WTC11 (cell line): ENCODE measurements around the gene ILF2. TPM values are rescaled to one million over a fixed set of nuclear protein-coding genes. Genes with fewer than 3 reads are reported as not detected.

Experiments used
- ATAC-seq: fragments of 200-7000 bp; cut with Tn5 transposase; 2 replicates; pipeline ENCODE4 v1.10.0; 2021; ENCODE audit warnings: mild to moderate bottlenecking, moderate library complexity
- CTCF ChIA-PET: fragments of 300-600 bp; sonication (Branson Sonifier 250); formaldehyde crosslinking; loops from one replicate; lab custom pipeline; 2021; ENCODE audit warnings: antibody characterized with exemption; lab: Charles Lee
- POLR2A ChIA-PET: fragments of 350-600 bp; sonication (Branson Sonifier 250); formaldehyde crosslinking; loops from one replicate; lab custom pipeline; 2021; ENCODE audit warnings: antibody characterized with exemption; lab: Charles Lee
- DNase-seq: peaks from one replicate; pipeline ENCODE4 v3.0.0; 2021; ENCODE audit warnings: low spot score
- H3K27ac Mint-ChIP-seq: 2 replicates; pipeline ENCODE4 v1.8.0; 2021; ENCODE audit warnings: mixed read lengths
- H3K27me3 Mint-ChIP-seq: 2 replicates; pipeline ENCODE4 v1.8.0; 2021; ENCODE audit warnings: low read depth, mild to moderate bottlenecking, moderate library complexity, mixed read lengths
- H3K36me3 Mint-ChIP-seq: 2 replicates; pipeline ENCODE4 v1.8.0; 2021; ENCODE audit warnings: mixed read lengths
- H3K4me1 Mint-ChIP-seq: 2 replicates; pipeline ENCODE4 v1.8.0; 2022; ENCODE audit warnings: mixed read lengths
- H3K4me3 Mint-ChIP-seq: 2 replicates; pipeline ENCODE4 v1.8.0; 2021; ENCODE audit warnings: mild to moderate bottlenecking, moderate library complexity, mixed read lengths
- H3K9me3 Mint-ChIP-seq: 2 replicates; pipeline ENCODE4 v1.8.0; 2021; ENCODE audit warnings: mixed read lengths
- ATF1 ChIP-seq: sonication (generic); formaldehyde crosslinking; IDR thresholded peaks from 2 replicates; pipeline ENCODE4 v1.8.1; 2023; ENCODE audit warnings: mild to moderate bottlenecking, moderate library complexity, missing genetic modification reagents
- ATF3 ChIP-seq: sonication (generic); formaldehyde crosslinking; conservative IDR thresholded peaks from 2 replicates; pipeline ENCODE4 v1.8.1; 2022; ENCODE audit warnings: mild to moderate bottlenecking, missing genetic modification reagents
- CBFB ChIP-seq: sonication (generic); formaldehyde crosslinking; IDR thresholded peaks from 2 replicates; pipeline ENCODE4 v1.8.1; 2022; ENCODE audit warnings: mild to moderate bottlenecking, low read depth, missing genetic modification reagents
- CREM ChIP-seq: sonication (generic); formaldehyde crosslinking; IDR thresholded peaks from 2 replicates; pipeline ENCODE4 v1.8.1; 2022; ENCODE audit warnings: mild to moderate bottlenecking, missing genetic modification reagents, moderate library complexity
- E2F5 ChIP-seq: sonication (generic); formaldehyde crosslinking; IDR thresholded peaks from 2 replicates; pipeline ENCODE4 v1.8.1; 2022; ENCODE audit warnings: mild to moderate bottlenecking, moderate library complexity, missing genetic modification reagents
- ETV6 ChIP-seq: sonication (generic); formaldehyde crosslinking; IDR thresholded peaks from 2 replicates; pipeline ENCODE4 v1.8.1; 2022; ENCODE audit warnings: mild to moderate bottlenecking, missing genetic modification reagents
- FOXJ3 ChIP-seq: sonication (generic); formaldehyde crosslinking; IDR thresholded peaks from 2 replicates; pipeline ENCODE4 v1.9.0; 2021; ENCODE audit warnings: missing genetic modification reagents, mild to moderate bottlenecking, borderline replicate concordance
- FOXK1 ChIP-seq: sonication (generic); formaldehyde crosslinking; IDR thresholded peaks from 2 replicates; pipeline ENCODE4 v1.8.0; 2022; ENCODE audit warnings: mild to moderate bottlenecking, moderate library complexity, missing genetic modification reagents
- FOXP1 ChIP-seq: sonication (generic); formaldehyde crosslinking; IDR thresholded peaks from 2 replicates; pipeline ENCODE4 v1.8.0; 2022; ENCODE audit warnings: missing genetic modification reagents, mild to moderate bottlenecking, moderate library complexity, borderline replicate concordance
- JUN ChIP-seq: sonication (generic); formaldehyde crosslinking; IDR thresholded peaks from 2 replicates; pipeline ENCODE4 v1.8.0; 2023; ENCODE audit warnings: mild to moderate bottlenecking, missing genetic modification reagents
- KAT7 ChIP-seq: sonication (generic); formaldehyde crosslinking; IDR thresholded peaks from 2 replicates; pipeline ENCODE4 v1.8.1; 2023; ENCODE audit warnings: missing genetic modification reagents, mild to moderate bottlenecking, borderline replicate concordance
- MXD4 ChIP-seq: fragments of 250-450 bp; sonication (Bioruptor Pico); IDR thresholded peaks from 2 replicates; pipeline ENCODE4 v1.8.0; 2021; ENCODE audit warnings: mild to moderate bottlenecking, moderate library complexity, borderline replicate concordance
- NR1H2 ChIP-seq: sonication (generic); formaldehyde crosslinking; IDR thresholded peaks from 2 replicates; pipeline ENCODE4 v1.9.0; 2021; ENCODE audit warnings: mild to moderate bottlenecking, moderate library complexity, missing genetic modification reagents
- NR2C2 ChIP-seq: sonication (generic); formaldehyde crosslinking; IDR thresholded peaks from 2 replicates; pipeline ENCODE4 v1.8.0; 2022; ENCODE audit warnings: mild to moderate bottlenecking, missing genetic modification reagents
- RELA ChIP-seq: sonication (generic); formaldehyde crosslinking; IDR thresholded peaks from 2 replicates; pipeline ENCODE4 v1.8.1; 2022; ENCODE audit warnings: missing genetic modification reagents, mild to moderate bottlenecking, borderline replicate concordance
- SP1 ChIP-seq: sonication (generic); formaldehyde crosslinking; conservative IDR thresholded peaks from 2 replicates; pipeline ENCODE4 v1.8.1; 2022; ENCODE audit warnings: missing genetic modification reagents
- TCF7 ChIP-seq: sonication (generic); formaldehyde crosslinking; IDR thresholded peaks from 2 replicates; pipeline ENCODE4 v1.8.0; 2022; ENCODE audit warnings: mild to moderate bottlenecking, low read depth, missing genetic modification reagents, moderate library complexity
- TEAD4 ChIP-seq: sonication (generic); formaldehyde crosslinking; IDR thresholded peaks from 2 replicates; pipeline ENCODE4 v1.8.0; 2022; ENCODE audit warnings: mild to moderate bottlenecking, missing genetic modification reagents
- ZNF423 ChIP-seq: fragments of 250-450 bp; sonication (Bioruptor Pico); IDR thresholded peaks from 2 replicates; pipeline ENCODE4 v2.1.2; 2022; ENCODE audit warnings: mild to moderate bottlenecking, moderate library complexity
- ZSCAN18 ChIP-seq: fragments of 250-450 bp; sonication (Bioruptor Pico); IDR thresholded peaks from 2 replicates; pipeline ENCODE4 v2.1.2; 2022; ENCODE audit warnings: mild to moderate bottlenecking, moderate library complexity
- total RNA-seq: library from RNA; stranded (reverse); gene quantifications from 3 replicates; pipeline ENCODE4 v1.2.3, GENCODE V29; 2021
- TF ChIP-seq, protein P1 (sequence below): sonication (generic); formaldehyde crosslinking; IDR thresholded peaks from 2 replicates; pipeline ENCODE4 v1.8.1; 2022; ENCODE audit warnings: low read depth, missing genetic modification reagents, borderline replicate concordance
- TF ChIP-seq, protein P2 (sequence below): fragments of 250-450 bp; sonication (Bioruptor Pico); IDR thresholded peaks from 2 replicates; pipeline ENCODE4 v1.9.0; 2021; ENCODE audit warnings: mild to moderate bottlenecking
- TF ChIP-seq, protein P3 (sequence below): sonication (generic); formaldehyde crosslinking; IDR thresholded peaks from 2 replicates; pipeline ENCODE4 v1.8.1; 2023; ENCODE audit warnings: mild to moderate bottlenecking, moderate library complexity, missing genetic modification reagents
- TF ChIP-seq, protein P4 (sequence below): sonication (generic); formaldehyde crosslinking; IDR thresholded peaks from 2 replicates; pipeline ENCODE4 v1.8.0; 2022; ENCODE audit warnings: mild to moderate bottlenecking, missing genetic modification reagents
- TF ChIP-seq, protein P5 (sequence below): sonication (generic); formaldehyde crosslinking; IDR thresholded peaks from 2 replicates; pipeline ENCODE4 v1.8.0; 2022; ENCODE audit warnings: mild to moderate bottlenecking, missing genetic modification reagents

The ILF2 gene
- total RNA-seq, 1 experiment from 2014 or later, result 337 TPM

GRCh38 chr1:153623101-153623500, 47.7 kb downstream of the ILF2 start (continued):
- TF ChIP-seq, protein P1, sequence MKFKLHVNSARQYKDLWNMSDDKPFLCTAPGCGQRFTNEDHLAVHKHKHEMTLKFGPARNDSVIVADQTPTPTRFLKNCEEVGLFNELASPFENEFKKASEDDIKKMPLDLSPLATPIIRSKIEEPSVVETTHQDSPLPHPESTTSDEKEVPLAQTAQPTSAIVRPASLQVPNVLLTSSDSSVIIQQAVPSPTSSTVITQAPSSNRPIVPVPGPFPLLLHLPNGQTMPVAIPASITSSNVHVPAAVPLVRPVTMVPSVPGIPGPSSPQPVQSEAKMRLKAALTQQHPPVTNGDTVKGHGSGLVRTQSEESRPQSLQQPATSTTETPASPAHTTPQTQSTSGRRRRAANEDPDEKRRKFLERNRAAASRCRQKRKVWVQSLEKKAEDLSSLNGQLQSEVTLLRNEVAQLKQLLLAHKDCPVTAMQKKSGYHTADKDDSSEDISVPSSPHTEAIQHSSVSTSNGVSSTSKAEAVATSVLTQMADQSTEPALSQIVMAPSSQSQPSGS (CRISPR knock-in tag), result no peak
- TF ChIP-seq E2F5 (no peak), JUN (CRISPR knock-in tag) (no peak), MXD4 (CRISPR knock-in tag) (no peak), NR1H2 (no peak), ZSCAN18 (CRISPR knock-in tag) (no peak), SP1 (CRISPR knock-in tag) (no peak), FOXJ3 (no peak)
- TF ChIP-seq, protein P2, sequence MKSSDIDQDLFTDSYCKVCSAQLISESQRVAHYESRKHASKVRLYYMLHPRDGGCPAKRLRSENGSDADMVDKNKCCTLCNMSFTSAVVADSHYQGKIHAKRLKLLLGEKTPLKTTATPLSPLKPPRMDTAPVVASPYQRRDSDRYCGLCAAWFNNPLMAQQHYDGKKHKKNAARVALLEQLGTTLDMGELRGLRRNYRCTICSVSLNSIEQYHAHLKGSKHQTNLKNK (CRISPR knock-in tag), result no peak
- TF ChIP-seq, all 79 proteins: peak for 0

DNA sequence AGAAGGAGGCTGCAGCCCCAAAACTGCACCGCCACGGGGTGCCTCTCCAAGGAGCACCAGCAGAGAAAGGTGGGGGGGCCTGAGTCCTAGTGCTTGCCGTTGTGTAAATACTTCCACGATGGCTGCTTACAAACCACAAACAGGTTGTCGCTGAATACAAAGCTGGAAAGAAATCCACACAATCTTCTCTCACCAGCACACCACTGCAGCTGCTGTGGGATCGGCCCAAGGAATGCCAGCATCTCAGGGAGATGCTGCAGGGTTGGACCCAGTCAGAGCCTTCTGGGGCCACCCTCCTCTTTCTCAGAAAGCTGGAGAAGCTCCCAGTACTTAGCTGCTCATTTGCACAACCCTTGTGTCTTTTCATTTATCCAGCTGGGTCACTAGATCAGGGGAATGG, 51.6 kb downstream of the ILF2 start:
- ChIA-PET POLR2A (interaction anchor here (1.6 kb wide), 1 partner anchor 15 kb away, joined by 4 read pairs; the partner anchor contains the start of gene CHTOP), CTCF (interaction anchor here (0.9 to 14.4 kb wide), 5 partner anchors 9 to 86 kb away, joined by 3 to 230 read pairs (median 4); partner anchors contain the start of genes S100A1 and S100A13)
- peaks cover 27% of the 10 kb centered on the region for H3K4me1 Mint-ChIP-seq

More for the DNA sequence above, 51.6 kb downstream of the ILF2 start:
- TF ChIP-seq FOXJ3 (no peak), ETV6 (CRISPR knock-in tag) (no peak), TCF7 (CRISPR knock-in tag) (no peak), FOXP1 (CRISPR knock-in tag) (no peak), ATF1 (CRISPR knock-in tag) (no peak), CREM (CRISPR knock-in tag) (no peak), RELA (no peak), ZNF423 (no peak), KAT7 (CRISPR knock-in tag) (no peak), ATF3 (CRISPR knock-in tag) (no peak), CBFB (CRISPR knock-in tag) (no peak), FOXK1 (CRISPR knock-in tag) (no peak), TEAD4 (no peak), NR2C2 (no peak)
- TF ChIP-seq, protein P3, sequence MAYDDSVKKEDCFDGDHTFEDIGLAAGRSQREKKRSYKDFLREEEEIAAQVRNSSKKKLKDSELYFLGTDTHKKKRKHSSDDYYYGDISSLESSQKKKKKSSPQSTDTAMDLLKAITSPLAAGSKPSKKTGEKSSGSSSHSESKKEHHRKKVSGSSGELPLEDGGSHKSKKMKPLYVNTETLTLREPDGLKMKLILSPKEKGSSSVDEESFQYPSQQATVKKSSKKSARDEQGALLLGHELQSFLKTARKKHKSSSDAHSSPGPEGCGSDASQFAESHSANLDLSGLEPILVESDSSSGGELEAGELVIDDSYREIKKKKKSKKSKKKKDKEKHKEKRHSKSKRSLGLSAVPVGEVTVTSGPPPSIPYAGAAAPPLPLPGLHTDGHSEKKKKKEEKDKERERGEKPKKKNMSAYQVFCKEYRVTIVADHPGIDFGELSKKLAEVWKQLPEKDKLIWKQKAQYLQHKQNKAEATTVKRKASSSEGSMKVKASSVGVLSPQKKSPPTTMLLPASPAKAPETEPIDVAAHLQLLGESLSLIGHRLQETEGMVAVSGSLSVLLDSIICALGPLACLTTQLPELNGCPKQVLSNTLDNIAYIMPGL, result no peak
- TF ChIP-seq, protein P4, sequence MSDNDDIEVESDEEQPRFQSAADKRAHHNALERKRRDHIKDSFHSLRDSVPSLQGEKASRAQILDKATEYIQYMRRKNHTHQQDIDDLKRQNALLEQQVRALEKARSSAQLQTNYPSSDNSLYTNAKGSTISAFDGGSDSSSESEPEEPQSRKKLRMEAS, result no peak
- TF ChIP-seq, protein P5, sequence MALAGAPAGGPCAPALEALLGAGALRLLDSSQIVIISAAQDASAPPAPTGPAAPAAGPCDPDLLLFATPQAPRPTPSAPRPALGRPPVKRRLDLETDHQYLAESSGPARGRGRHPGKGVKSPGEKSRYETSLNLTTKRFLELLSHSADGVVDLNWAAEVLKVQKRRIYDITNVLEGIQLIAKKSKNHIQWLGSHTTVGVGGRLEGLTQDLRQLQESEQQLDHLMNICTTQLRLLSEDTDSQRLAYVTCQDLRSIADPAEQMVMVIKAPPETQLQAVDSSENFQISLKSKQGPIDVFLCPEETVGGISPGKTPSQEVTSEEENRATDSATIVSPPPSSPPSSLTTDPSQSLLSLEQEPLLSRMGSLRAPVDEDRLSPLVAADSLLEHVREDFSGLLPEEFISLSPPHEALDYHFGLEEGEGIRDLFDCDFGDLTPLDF (CRISPR knock-in tag), result no peak
- TF ChIP-seq, all 79 proteins: peak for 0
- Mint-ChIP-seq H3K27me3 (no peaks in the 10 kb centered on the region), H3K27ac (no peak overlapping the region), H3K4me3 (no peak overlapping the region), H3K9me3 (no peaks in the 10 kb centered on the region), H3K36me3 (peaks cover 20% of the 10 kb centered on the region)
- no peak for DNase-seq
- ATAC-seq, result no peak
